ENCODE measurements around the gene TEX13B.
"Not testable (repeated sequence)": the region's sequence is repeated elsewhere in the genome, so short reads cannot be mapped to it uniquely, and the experiment has no call there.

Gene TEX13B

GRCh38 chrX:107982356-107982755 is at the start of gene TEX13B:
TEX13B (minus strand) TSS chrX:107982370; CDS start chrX:107982127, 243 bp downstream.
- DNase-seq (ENCODE audit: low spot score) = no peak

GRCh38 chrX:108029928-108030711 is 48.0 kb upstream of the TEX13B start:
- DNase-seq (ENCODE audit: low spot score) = no peak

GRCh38 chrX:108028854-108029253 is 46.7 kb upstream of the TEX13B start:
- DNase-seq (ENCODE audit: low spot score) = no peak

GRCh38 chrX:108025954-108026600 is 43.9 kb upstream of the TEX13B start:
- no peak for DNase-seq (ENCODE audit: low spot score)

GRCh38 chrX:108025376-108025775 is 43.2 kb upstream of the TEX13B start:
- DNase-seq (ENCODE audit: low spot score) = no peak

- DNase-seq (ENCODE audit: low spot score) = no peak
Measured at GRCh38 chrX:108022491-108023089, 40.4 kb upstream of the TEX13B start.

- peak; percentile 51 for DNase-seq (ENCODE audit: low spot score)
Measured at GRCh38 chrX:108020631-108021030, 38.5 kb upstream of the TEX13B start.

GRCh38 chrX:108019382-108019875 is 37.3 kb upstream of the TEX13B start:
- no peak for DNase-seq (ENCODE audit: low spot score)

GRCh38 chrX:108018656-108019381 is 36.6 kb upstream of the TEX13B start:
- DNase-seq (ENCODE audit: low spot score) = no peak

GRCh38 chrX:108001218-108001814 is 19.1 kb upstream of the TEX13B start:
- peak; percentile 68 for DNase-seq (ENCODE audit: low spot score)

- no peak for DNase-seq (ENCODE audit: low spot score)
Measured at GRCh38 chrX:108000751-108001150, 18.6 kb upstream of the TEX13B start.

GRCh38 chrX:107996124-107996523 is 14.0 kb upstream of the TEX13B start:
- no peak for DNase-seq (ENCODE audit: low spot score)

GRCh38 chrX:107985033-107985432 is 2.9 kb upstream of the TEX13B start:
- DNase-seq (ENCODE audit: low spot score) = no peak

GRCh38 chrX:107979534-107979933 is 2.6 kb downstream of the TEX13B start:
- no peak for DNase-seq (ENCODE audit: low spot score)

- DNase-seq (ENCODE audit: low spot score) = peak; percentile 52
Measured at GRCh38 chrX:107978707-107979307, 3.4 kb downstream of the TEX13B start.

- DNase-seq (ENCODE audit: low spot score) = no peak
Measured at GRCh38 chrX:107978071-107978470, 4.1 kb downstream of the TEX13B start.

- no peak for DNase-seq (ENCODE audit: low spot score)
Measured at GRCh38 chrX:107971636-107972035, 10.5 kb downstream of the TEX13B start.

GRCh38 chrX:107970073-107970472 is 12.1 kb downstream of the TEX13B start:
- no peak for DNase-seq (ENCODE audit: low spot score)

- DNase-seq (ENCODE audit: low spot score) = no peak
Measured at GRCh38 chrX:107968623-107969022, 13.5 kb downstream of the TEX13B start.

- DNase-seq (ENCODE audit: low spot score) = not testable (repeated sequence)
Measured at GRCh38 chrX:107955337-107955736, 26.8 kb downstream of the TEX13B start.

GRCh38 chrX:107940095-107940494 is 42.1 kb downstream of the TEX13B start:
- no peak for DNase-seq (ENCODE audit: low spot score)

GRCh38 chrX:107936434-107936730 is 45.8 kb downstream of the TEX13B start:
- no peak for DNase-seq (ENCODE audit: low spot score)
